ENCODE measurements around the gene KCTD17. TPM values are rescaled to one million over a fixed set of nuclear protein-coding genes. Genes with fewer than 3 reads are reported as not detected.
"Not testable (repeated sequence)": the region's sequence is repeated elsewhere in the genome, so short reads cannot be mapped to it uniquely, and the experiment has no call there.

KCTD17 gene
- total RNA-seq, 1 donor, result 25.0 TPM

DNA sequence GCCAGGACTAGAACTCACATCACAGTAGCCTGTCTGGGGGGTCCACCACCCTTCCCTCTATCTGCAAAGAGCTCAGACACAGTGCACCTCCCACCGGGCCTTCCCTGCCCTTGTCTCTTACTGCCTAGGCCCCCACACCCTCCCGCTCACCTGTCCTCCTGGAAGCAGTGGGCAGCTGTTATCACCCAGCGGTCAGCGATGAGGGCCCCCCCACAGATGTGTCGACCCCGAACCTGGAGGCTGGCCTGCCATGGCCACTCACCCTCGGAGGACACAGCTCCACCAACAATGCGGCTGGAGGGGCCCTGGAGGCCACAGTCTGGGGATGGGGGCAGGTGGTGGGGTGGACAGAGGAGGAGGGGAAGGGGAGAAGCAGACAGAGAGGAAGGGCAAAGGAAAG is 18.8 kb downstream of the KCTD17 start:
- no peaks in the 10 kb centered on the region for H3K79me2 ChIP-seq (ENCODE audit: insufficient read depth, low read length)
- no peaks in the 10 kb centered on the region for H3K9me3 ChIP-seq (ENCODE audit: low read depth, low read length)
- TF ChIP-seq, protein P1, sequence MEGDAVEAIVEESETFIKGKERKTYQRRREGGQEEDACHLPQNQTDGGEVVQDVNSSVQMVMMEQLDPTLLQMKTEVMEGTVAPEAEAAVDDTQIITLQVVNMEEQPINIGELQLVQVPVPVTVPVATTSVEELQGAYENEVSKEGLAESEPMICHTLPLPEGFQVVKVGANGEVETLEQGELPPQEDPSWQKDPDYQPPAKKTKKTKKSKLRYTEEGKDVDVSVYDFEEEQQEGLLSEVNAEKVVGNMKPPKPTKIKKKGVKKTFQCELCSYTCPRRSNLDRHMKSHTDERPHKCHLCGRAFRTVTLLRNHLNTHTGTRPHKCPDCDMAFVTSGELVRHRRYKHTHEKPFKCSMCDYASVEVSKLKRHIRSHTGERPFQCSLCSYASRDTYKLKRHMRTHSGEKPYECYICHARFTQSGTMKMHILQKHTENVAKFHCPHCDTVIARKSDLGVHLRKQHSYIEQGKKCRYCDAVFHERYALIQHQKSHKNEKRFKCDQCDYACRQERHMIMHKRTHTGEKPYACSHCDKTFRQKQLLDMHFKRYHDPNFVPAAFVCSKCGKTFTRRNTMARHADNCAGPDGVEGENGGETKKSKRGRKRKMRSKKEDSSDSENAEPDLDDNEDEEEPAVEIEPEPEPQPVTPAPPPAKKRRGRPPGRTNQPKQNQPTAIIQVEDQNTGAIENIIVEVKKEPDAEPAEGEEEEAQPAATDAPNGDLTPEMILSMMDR (IDR thresholded peaks at IDR 0.05; ENCODE audit: extremely low read depth, low read depth, low read length), result no peak
- no peak overlapping the region for H3K27ac ChIP-seq (ENCODE audit: low read depth, low read length)
- no peaks in the 10 kb centered on the region for H3K36me3 ChIP-seq (ENCODE audit: insufficient read depth, low read length)
- peaks cover 3% of the 10 kb centered on the region for H4K20me1 ChIP-seq (ENCODE audit: insufficient read depth, low read length)
- no peak overlapping the region for H3K4me3 ChIP-seq (ENCODE audit: insufficient read depth, low read length)
- H2AFZ ChIP-seq (ENCODE audit: low read length), result no peak overlapping the region
- no peak for DNase-seq (ENCODE audit: insufficient read length, low spot score, missing footprints)
- no peaks in the 10 kb centered on the region for H3K4me1 ChIP-seq (ENCODE audit: insufficient read depth, low read length)
- H3K27me3 ChIP-seq (ENCODE audit: insufficient read depth, low read length), result peaks cover 33% of the 10 kb centered on the region
- no peak overlapping the region for H3K4me2 ChIP-seq (ENCODE audit: insufficient read depth, low read length)

- H3K4me2 ChIP-seq (ENCODE audit: insufficient read depth, low read length), result no peak overlapping the region
- DNase-seq (ENCODE audit: insufficient read length, low spot score, missing footprints), result no peak
- no peaks in the 10 kb centered on the region for H3K9me3 ChIP-seq (ENCODE audit: low read depth, low read length)
- peaks cover 3% of the 10 kb centered on the region for H4K20me1 ChIP-seq (ENCODE audit: insufficient read depth, low read length)
- no peaks in the 10 kb centered on the region for H3K79me2 ChIP-seq (ENCODE audit: insufficient read depth, low read length)
- no peak overlapping the region for H3K27ac ChIP-seq (ENCODE audit: low read depth, low read length)
- no peaks in the 10 kb centered on the region for H3K36me3 ChIP-seq (ENCODE audit: insufficient read depth, low read length)
- TF ChIP-seq, protein P1 (IDR thresholded peaks at IDR 0.05; ENCODE audit: extremely low read depth, low read depth, low read length), result no peak
- H3K4me1 ChIP-seq (ENCODE audit: insufficient read depth, low read length), result no peaks in the 10 kb centered on the region
- no peak overlapping the region for H2AFZ ChIP-seq (ENCODE audit: low read length)
- H3K27me3 ChIP-seq (ENCODE audit: insufficient read depth, low read length), result peaks cover 34% of the 10 kb centered on the region
- H3K4me3 ChIP-seq (ENCODE audit: insufficient read depth, low read length), result no peak overlapping the region
Observed at GRCh38 chr22:37070744-37071143, 19.2 kb downstream of the KCTD17 start.

GRCh38 chr22:37071850-37072592 is 20.5 kb downstream of the KCTD17 start:
- H3K79me2 ChIP-seq (ENCODE audit: insufficient read depth, low read length); H3K4me2 ChIP-seq (ENCODE audit: insufficient read depth, low read length); H3K9me3 ChIP-seq (ENCODE audit: low read depth, low read length); H3K27ac ChIP-seq (ENCODE audit: low read depth, low read length); H2AFZ ChIP-seq (ENCODE audit: low read length); DNase-seq (ENCODE audit: insufficient read length, low spot score, missing footprints); H3K4me1 ChIP-seq (ENCODE audit: insufficient read depth, low read length); H3K4me3 ChIP-seq (ENCODE audit: insufficient read depth, low read length); H3K36me3 ChIP-seq (ENCODE audit: insufficient read depth, low read length); H4K20me1 ChIP-seq (ENCODE audit: insufficient read depth, low read length): not testable (repeated sequence)
- peaks cover 43% of the 10 kb centered on the region for H3K27me3 ChIP-seq (ENCODE audit: insufficient read depth, low read length)

DNA sequence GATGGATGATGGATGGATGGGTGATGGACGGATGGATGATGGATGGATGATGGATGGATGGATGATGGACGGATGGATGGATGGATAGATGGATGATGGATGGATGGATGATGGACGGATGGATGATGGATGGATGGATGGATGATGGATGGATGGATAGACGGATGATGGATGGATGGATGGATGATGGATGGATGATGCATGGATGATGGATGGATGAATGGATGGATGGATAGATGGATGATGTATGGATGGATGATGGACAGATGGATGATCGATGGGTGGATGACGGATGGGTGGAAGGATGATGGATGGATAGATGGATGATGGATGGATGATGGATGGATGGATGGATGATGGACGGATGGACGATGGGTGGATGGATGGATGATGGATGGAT is 21.1 kb downstream of the KCTD17 start:
- H3K36me3 ChIP-seq (ENCODE audit: insufficient read depth, low read length), result no peaks in the 10 kb centered on the region

More for the DNA sequence above, 21.1 kb downstream of the KCTD17 start:
- Histone ChIP-seq H3K4me1 (ENCODE audit: insufficient read depth, low read length) (no peaks in the 10 kb centered on the region), H4K20me1 (ENCODE audit: insufficient read depth, low read length) (peaks cover 3% of the 10 kb centered on the region), H2AFZ (ENCODE audit: low read length) (no peak overlapping the region), H3K27ac (ENCODE audit: low read depth, low read length) (no peak overlapping the region), H3K4me2 (ENCODE audit: insufficient read depth, low read length) (no peak overlapping the region), H3K79me2 (ENCODE audit: insufficient read depth, low read length) (no peaks in the 10 kb centered on the region), H3K9me3 (ENCODE audit: low read depth, low read length) (no peaks in the 10 kb centered on the region), H3K27me3 (ENCODE audit: insufficient read depth, low read length) (peaks cover 45% of the 10 kb centered on the region), H3K4me3 (ENCODE audit: insufficient read depth, low read length) (no peak overlapping the region)
- DNase-seq (ENCODE audit: insufficient read length, low spot score, missing footprints), result no peak
- TF ChIP-seq, protein P1 (IDR thresholded peaks at IDR 0.05; ENCODE audit: extremely low read depth, low read depth, low read length), result no peak

All from osteoblast (primary cell).